ENCODE results near the gene SARDH.

- TF ChIP-seq, protein P1, sequence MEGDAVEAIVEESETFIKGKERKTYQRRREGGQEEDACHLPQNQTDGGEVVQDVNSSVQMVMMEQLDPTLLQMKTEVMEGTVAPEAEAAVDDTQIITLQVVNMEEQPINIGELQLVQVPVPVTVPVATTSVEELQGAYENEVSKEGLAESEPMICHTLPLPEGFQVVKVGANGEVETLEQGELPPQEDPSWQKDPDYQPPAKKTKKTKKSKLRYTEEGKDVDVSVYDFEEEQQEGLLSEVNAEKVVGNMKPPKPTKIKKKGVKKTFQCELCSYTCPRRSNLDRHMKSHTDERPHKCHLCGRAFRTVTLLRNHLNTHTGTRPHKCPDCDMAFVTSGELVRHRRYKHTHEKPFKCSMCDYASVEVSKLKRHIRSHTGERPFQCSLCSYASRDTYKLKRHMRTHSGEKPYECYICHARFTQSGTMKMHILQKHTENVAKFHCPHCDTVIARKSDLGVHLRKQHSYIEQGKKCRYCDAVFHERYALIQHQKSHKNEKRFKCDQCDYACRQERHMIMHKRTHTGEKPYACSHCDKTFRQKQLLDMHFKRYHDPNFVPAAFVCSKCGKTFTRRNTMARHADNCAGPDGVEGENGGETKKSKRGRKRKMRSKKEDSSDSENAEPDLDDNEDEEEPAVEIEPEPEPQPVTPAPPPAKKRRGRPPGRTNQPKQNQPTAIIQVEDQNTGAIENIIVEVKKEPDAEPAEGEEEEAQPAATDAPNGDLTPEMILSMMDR (IDR thresholded peaks at IDR 0.05; ENCODE audit: control extremely low read depth in 1 of 3, insufficient read depth in 1 of 3, low read depth in 1 of 3, low read length in 3 of 3): no peak
- TF ChIP-seq BACH1 (IDR thresholded peaks at IDR 0.05; ENCODE audit: low read length) (no peak), POLR2A (IDR thresholded peaks at IDR 0.05; ENCODE audit: control extremely low read depth in 1 of 2, low read depth in 2 of 2, low read length in 2 of 2) (no peak), HDAC2 (IDR thresholded peaks at IDR 0.05; ENCODE audit: borderline replicate concordance in 1 of 2, low read depth in 2 of 2, low read length in 2 of 2) (no peak), TAF1 (IDR thresholded peaks at IDR 0.05; ENCODE audit: low read depth, low read length) (no peak), NRF1 (IDR thresholded peaks at IDR 0.05; ENCODE audit: low read depth, low read length) (no peak), TCF12 (IDR thresholded peaks at IDR 0.05; ENCODE audit: low read depth, low read length) (no peak)
- TF ChIP-seq, protein P2, sequence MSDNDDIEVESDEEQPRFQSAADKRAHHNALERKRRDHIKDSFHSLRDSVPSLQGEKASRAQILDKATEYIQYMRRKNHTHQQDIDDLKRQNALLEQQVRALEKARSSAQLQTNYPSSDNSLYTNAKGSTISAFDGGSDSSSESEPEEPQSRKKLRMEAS (IDR thresholded peaks at IDR 0.05): no peak
Observed at GRCh38 chr9:133775291-133775690, 37.1 kb upstream of the SARDH start.
